ENCODE results near the gene TAX1BP3.

DNA sequence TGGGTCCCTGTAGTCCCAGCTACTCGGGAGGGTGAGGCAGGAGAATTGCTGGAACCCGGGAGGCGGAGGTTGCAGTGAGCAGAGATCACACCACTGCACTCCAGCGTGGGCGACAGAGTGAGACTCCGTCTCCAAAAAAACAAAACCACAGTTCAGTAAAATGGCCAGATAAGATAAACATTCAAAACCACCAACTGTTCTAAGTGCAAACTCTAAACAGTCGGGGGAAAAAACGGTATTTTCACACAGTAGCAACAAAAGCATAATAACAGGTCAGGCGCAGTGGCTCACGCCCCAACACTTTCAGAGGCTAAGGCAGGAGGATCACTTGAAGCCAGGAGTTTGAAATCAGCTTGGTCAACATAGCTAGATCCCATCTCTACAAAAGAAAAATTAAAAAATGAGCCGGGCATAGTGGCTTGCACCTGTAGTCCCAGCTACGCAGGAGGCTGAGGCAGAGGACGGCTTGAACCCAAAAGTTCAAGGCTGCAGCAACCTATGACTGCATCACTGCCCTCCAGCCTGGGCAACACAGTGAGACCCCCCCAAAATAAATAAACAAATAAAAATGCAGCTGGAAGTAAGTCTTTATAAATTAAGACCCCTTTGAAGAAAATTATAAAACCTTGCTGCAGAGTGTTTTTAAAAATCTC, 44.6 kb upstream of the TAX1BP3 start:
- TF ChIP-seq, protein P1, sequence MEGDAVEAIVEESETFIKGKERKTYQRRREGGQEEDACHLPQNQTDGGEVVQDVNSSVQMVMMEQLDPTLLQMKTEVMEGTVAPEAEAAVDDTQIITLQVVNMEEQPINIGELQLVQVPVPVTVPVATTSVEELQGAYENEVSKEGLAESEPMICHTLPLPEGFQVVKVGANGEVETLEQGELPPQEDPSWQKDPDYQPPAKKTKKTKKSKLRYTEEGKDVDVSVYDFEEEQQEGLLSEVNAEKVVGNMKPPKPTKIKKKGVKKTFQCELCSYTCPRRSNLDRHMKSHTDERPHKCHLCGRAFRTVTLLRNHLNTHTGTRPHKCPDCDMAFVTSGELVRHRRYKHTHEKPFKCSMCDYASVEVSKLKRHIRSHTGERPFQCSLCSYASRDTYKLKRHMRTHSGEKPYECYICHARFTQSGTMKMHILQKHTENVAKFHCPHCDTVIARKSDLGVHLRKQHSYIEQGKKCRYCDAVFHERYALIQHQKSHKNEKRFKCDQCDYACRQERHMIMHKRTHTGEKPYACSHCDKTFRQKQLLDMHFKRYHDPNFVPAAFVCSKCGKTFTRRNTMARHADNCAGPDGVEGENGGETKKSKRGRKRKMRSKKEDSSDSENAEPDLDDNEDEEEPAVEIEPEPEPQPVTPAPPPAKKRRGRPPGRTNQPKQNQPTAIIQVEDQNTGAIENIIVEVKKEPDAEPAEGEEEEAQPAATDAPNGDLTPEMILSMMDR (IDR thresholded peaks at IDR 0.05): no peak
- no peak for TF ChIP-seq POLR2A (IDR thresholded peaks at IDR 0.05)

Data from adrenal gland (tissue), 5 donors.